ENCODE data around the gene PLD2.
"Not testable (repeated sequence)": the region's sequence is repeated elsewhere in the genome, so short reads cannot be mapped to it uniquely, and the experiment has no call there.

Gene PLD2

DNA sequence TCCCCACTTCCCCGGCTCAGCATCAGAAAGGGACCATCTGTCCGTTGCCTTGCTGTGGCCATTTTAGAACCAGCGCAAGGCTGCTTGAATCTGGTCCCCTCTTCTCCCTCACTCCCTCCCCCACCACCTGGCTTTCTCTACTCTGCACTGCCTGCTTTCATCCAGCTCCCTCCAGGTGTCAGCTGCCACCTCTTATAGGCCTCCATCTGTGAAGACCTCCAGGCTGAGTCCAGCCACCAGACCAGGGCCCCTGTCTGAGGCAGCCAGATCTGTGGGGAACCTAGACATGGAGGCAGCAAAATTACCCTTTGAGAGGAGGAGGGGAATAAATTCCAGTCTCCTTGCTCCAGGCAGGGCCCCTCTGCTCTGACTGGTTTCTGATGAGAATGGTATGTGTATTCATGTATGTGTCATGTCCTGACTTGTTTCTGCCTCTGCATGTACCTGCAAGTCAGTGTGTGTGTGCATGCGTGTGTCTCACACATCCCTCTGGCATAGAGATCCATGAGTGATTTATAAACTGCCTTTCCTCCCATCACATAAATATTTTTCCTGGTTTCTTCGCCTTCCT, 47.2 kb downstream of the PLD2 start:
- TF ChIP-seq CTCF (IDR thresholded peaks at IDR 0.05; ENCODE audit: insufficient read depth, low read depth, low read length, missing control alignments), result no peak
- H3K4me3 ChIP-seq (ENCODE audit: low read length), result peak overlapping the region; percentile 13
- DNase-seq (ENCODE audit: low read depth), result peak; percentile 99

- no peak overlapping the region for H3K4me3 ChIP-seq (ENCODE audit: low read length)
- no peak for DNase-seq (ENCODE audit: low read depth)
- no peak for TF ChIP-seq CTCF (IDR thresholded peaks at IDR 0.05; ENCODE audit: insufficient read depth, low read depth, low read length, missing control alignments)
These were observed 49.5 kb downstream of the PLD2 start for GRCh38 chr17:4856271-4856936.

- no peak overlapping the region for H3K4me3 ChIP-seq (ENCODE audit: low read length)
- TF ChIP-seq CTCF (IDR thresholded peaks at IDR 0.05; ENCODE audit: insufficient read depth, low read depth, low read length, missing control alignments), result no peak
- DNase-seq (ENCODE audit: low read depth), result no peak
These were observed 50.0 kb downstream of the PLD2 start for GRCh38 chr17:4856937-4857314.

DNA sequence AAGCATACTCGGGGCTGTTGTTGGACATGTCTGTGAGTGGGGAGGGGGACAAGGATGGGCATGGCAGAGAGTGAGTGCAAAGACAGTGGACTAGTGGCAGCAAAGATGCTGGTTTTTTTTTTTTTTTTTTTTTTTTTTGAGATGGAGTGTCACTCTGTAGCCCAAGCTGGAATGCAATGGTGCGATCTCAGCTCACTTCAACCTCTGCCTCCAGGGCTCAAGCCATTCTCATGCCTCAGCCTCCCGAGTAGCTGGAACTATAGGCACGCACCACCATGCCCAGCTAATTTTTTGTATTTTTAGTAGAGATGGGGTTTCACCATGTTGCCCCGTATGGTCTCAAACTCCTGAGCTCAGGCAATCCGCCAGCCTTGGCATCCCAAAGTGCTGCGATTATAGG, 50.4 kb downstream of the PLD2 start:
- not testable (repeated sequence) for H3K4me3 ChIP-seq (ENCODE audit: low read length); DNase-seq (ENCODE audit: low read depth)

GRCh38 chr17:4858068-4858881, 51.3 kb downstream of the PLD2 start:
- peak; percentile 36 for DNase-seq (ENCODE audit: low read depth)
- peak overlapping the region; percentile 99 for H3K4me3 ChIP-seq (ENCODE audit: low read length)
- no peak for TF ChIP-seq CTCF (IDR thresholded peaks at IDR 0.05; ENCODE audit: insufficient read depth, low read depth, low read length, missing control alignments)

GRCh38 chr17:4858882-4859260, 51.9 kb downstream of the PLD2 start:
- DNase-seq (ENCODE audit: low read depth), result peak; percentile 96
- peak overlapping the region; percentile 99 for H3K4me3 ChIP-seq (ENCODE audit: low read length)
- no peak for TF ChIP-seq CTCF (IDR thresholded peaks at IDR 0.05; ENCODE audit: insufficient read depth, low read depth, low read length, missing control alignments)

- H3K4me3 ChIP-seq (ENCODE audit: low read length), result peak overlapping the region; percentile 99
- TF ChIP-seq CTCF (IDR thresholded peaks at IDR 0.05; ENCODE audit: insufficient read depth, low read depth, low read length, missing control alignments), result no peak
- no peak for DNase-seq (ENCODE audit: low read depth)
These were observed 53.1 kb downstream of the PLD2 start for GRCh38 chr17:4859816-4860625.
